ENCODE results near the gene NCCRP1.

- TF ChIP-seq CTCF (IDR thresholded peaks at IDR 0.05 in 2 of 3, conservative IDR thresholded peaks at IDR 0.05 in 1 of 3; ENCODE audit: control insufficient read depth in 2 of 3, extremely low read depth in 1 of 3, insufficient read depth in 1 of 3, low read depth in 3 of 3, low read length in 3 of 3) (no peak), BRCA1 (IDR thresholded peaks at IDR 0.05; ENCODE audit: low read depth, low read length) (no peak), TBL1XR1 (IDR thresholded peaks at IDR 0.05; ENCODE audit: low read depth, low read length) (no peak), GABPA (IDR thresholded peaks at IDR 0.05; ENCODE audit: low read depth) (no peak), POLR2A (IDR thresholded peaks at IDR 0.05; ENCODE audit: low read depth, low read length) (no peak), RB1 (IDR thresholded peaks at IDR 0.05; ENCODE audit: borderline replicate concordance) (no peak), CHD2 (IDR thresholded peaks at IDR 0.05; ENCODE audit: borderline replicate concordance, low read depth, low read length) (no peak)
- TF ChIP-seq, protein P1, sequence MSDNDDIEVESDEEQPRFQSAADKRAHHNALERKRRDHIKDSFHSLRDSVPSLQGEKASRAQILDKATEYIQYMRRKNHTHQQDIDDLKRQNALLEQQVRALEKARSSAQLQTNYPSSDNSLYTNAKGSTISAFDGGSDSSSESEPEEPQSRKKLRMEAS (IDR thresholded peaks at IDR 0.05; ENCODE audit: low read depth, low read length) = no peak
Observed at GRCh38 chr19:39187552-39187943, 9.2 kb upstream of the NCCRP1 start.

Data from GM12878 (cell line).